NCI-H2171 (cell line): ENCODE data around the gene HOXC10.

Source experiments
- DNase-seq: peaks from one replicate; lab custom pipeline; 2025; lab: John Stamatoyannopoulos, UW

The HOXC10 gene

DNA sequence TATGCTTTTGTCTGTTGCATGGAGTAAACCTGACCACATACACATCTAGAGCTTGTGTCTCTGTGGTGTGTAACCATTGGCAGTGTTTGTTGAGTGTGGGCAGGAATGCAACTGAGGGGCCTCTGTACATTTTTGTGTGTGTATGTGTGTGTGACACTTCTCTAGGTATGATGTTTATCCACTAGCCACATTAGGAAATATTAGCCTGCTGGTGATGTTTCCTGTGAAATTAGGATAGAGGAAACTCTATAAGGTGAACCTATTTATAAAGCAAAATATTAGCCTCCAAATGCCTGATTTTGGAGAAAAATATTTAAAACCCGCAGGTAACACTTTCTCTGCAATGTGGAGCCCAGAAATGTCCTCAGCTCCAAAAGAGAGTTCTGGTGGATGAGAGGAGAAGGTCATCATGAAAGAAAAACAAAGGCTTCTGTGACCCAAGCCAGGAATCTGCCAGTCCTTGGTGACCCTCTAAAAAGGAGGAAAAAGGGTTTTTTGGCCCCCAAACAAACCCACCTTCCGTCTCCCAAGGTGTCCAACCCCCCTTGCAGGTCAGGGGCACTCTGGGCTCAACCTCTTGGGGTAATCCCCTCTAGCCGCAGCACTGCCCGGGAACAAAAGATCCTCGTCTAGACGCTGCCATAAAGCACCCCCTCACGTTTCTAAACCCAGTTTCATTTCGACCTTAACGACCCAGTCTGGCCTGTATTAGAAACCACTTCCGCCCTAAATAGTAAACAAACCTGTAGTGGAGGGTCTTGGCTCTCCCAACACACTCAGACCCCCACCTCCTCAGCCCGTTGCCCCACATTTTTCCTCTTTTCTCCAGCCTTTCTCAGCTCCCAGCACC is 7.1 kb upstream of the HOXC10 start:
- DNase-seq, result no peak

DNA sequence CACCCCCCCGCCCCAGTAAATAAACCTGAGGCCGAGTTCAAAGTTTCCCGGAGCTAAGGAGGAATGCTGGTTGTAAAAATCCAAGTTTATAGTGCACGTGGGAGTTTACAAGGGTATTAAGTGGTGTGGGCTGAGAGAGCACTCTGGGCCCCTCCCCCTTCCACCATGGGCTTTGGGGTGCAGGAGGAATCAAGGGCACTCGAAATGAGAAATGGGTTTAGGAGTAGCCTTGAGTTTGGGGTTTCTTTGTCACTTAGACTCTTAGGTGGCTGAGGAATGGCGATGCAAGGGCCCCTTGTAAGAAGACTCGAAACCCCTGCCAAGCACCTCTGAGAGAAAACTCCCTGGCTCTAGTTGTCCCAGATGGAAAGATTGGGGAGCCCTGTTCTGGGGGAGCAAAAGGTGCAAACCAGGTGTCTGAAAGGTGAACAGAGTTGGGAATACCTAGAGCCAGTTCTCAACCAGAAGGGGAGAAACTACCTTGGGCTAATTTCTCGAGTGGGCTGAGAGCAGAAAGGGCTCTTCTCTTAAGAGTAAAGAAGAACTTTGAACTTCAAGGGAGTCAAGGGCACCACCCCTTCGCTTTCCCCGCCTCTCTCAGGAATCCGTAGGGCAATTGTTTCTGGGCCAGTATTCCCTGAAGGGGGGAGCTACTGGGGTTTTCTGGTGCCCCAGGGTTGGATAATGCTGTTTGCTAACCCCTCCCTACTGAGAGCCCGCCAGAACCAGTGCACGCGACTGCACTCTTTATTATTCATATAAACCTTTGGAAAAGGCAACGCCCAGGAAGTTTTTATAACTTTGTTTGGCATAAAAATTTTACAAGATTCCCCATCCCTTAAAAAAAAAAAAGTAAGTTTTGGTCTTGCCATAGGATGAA is 6.2 kb upstream of the HOXC10 start:
- DNase-seq, result no peak

DNA sequence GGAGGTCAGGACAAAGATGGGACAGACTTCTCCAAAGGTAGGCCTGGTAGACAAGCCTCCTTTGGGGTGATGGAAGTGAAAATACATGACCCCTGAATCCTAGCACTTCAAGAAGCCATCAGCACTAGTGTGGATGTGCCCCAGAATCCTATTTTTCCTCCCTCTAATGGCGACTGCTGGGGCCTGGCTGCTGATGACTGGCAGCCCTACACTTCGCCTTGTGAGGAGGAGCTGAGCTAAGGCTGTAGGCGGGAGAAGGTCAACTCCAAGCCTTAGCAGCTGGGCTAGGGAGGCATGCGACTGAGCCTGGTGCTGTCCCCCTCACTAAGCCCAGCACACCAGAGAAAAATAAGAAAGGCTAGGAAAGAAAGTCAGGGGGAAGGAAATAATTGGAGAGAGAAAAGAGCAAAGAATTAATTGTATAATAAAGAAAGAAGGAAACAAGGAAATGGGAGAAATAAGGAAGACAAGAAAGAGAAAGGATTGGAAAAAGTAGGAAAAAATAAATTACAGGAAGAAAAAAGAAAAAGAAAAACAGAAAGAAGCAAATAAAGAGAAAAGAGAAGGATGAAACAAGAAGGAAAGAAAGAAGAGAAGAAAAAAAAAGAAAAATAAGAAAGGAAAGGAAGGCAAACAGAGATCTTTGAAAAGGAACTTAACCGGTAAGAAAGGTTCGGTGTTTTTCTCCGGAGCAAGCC is 4.7 kb upstream of the HOXC10 start:
- no peak for DNase-seq

DNA sequence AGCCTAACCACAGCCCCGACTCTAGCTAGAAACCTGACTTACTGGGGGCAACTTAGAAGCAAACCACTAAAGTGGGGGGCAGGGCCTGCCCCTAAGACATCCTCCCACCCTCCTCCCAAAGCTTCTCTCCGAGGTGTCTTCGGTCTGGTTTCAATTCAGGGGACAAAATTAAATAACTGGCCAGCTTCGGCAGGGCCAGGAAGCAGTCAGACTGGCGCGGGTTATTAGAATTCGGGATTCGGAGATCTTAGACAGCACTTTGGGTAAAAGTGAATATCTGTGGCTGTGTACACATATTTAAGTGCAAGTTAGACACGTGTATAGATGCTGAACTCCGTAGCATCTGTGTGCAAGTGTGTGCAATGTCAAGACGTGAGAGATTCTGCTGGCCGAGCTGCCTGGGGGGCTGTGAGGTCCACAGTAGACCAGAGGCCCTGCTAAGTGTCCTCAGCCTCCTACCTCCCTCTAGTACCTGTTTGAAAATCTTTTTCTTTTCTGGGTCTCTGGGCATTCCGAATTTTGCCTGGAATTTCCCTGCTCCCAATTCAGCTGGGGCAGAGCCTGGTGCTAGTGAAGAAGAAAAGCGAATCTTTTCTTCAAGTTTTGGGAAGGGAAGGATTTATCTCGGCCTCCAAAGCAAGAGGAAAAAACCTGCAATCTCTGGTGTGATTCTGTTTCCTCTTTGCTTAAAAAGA is 4.0 kb upstream of the HOXC10 start:
- DNase-seq, result no peak

DNA sequence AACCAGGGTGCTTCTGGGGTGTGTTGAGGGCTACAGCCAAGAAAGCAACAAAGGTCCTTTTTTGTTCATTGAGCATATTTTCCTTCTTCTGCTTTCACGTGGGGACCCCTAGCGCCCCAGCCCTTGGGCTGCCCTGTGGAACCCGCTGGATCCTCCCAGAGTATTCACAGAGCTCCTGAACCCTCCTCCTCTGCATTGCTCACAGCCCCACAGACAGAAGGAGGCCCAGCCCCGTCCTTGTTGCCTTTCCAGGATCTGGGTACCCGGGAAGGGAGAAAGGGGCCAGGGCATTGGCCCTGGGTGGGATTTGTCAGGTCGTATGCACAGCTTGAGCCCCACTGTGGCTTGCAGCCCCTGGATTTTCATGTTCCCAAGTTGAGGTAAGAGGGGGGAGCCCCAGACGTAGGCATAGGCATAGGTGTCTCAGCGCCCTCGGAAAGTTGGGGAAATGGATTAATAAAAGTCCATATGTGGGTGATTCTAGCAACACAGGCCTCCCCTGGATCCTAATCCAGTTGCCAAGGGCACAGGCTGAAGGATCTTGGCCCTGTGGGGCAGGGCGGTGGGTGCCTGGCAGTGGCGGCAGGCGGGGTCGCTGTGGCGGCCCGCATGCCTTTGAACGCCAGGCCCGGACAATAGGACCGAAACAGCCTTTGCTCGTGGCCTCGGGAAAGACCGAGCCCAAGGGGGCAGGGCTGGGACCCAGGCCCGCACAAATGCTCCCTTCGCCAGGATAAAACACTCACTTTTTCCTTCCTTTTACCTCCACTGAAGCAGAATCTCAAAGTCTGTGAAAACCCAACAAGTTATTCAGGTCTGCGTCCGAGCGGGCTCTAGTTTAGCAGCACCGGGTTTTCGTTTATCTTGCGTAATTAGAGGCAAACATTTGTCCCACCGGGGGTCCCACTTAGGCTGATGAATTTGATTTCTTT is 3.0 kb upstream of the HOXC10 start:
- no peak for DNase-seq

DNA sequence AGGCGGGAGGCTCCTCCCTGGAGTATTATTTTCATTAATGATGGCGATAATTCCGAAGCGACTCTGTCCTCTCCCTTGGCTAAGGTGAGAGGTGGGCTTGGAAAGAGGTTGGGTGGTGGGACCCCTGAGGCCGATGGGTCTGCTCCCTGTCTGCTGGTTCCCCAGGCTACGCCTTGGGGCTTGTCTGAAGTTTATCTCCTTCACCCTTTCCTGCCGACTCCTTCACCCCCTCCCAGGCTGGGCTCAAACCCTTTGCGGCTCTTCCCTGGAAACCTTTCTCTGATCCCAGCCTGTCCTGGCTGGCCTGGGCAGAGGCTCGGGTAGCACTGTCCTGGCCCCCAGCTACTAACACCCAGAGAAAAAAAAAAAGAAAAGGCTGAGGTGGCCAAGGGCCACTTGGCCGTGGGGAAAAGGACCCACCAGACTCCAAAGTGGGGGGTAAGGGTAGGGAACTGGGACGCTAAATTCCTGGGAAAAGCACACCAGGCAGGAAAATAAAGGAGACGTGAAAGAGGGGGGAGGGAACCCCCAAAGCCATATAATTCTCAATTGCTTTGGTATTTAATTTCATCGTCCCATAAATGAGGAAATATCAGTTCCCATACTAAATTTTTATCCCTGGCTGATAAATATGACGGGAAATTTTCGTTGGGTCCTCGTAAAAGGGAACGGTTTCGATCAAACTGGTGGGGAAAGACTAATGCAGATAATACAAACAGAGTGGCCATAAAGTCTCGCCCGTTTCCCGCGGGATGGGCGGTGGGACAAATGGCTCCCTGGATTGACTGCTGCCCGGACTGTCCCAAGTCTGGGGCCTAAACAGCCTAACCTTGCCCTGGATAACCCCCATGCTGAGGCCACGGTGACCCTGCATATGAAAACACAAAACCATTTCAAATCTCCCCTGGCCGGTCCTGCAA is 2.0 kb upstream of the HOXC10 start:
- no peak for DNase-seq

DNA sequence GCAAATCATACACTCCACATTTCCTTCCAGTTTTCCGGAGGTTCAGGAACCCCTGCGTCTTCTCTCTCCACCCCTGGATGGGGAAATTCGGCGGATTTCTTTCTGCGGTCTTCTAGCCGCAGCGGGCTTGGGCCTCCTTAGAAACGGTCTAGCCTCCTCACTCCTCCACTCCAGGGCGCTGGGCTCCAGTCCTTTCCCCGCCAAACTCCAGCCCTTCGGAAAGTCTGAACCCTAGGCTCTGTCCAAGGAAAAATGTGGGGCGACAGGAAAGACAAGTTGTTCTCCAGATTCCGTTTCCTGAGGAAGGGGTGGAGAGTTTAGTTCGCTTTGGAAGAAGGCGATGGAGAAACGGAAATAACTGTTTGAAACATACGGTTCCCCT is 1.4 kb upstream of the HOXC10 start:
- DNase-seq, result no peak

DNA sequence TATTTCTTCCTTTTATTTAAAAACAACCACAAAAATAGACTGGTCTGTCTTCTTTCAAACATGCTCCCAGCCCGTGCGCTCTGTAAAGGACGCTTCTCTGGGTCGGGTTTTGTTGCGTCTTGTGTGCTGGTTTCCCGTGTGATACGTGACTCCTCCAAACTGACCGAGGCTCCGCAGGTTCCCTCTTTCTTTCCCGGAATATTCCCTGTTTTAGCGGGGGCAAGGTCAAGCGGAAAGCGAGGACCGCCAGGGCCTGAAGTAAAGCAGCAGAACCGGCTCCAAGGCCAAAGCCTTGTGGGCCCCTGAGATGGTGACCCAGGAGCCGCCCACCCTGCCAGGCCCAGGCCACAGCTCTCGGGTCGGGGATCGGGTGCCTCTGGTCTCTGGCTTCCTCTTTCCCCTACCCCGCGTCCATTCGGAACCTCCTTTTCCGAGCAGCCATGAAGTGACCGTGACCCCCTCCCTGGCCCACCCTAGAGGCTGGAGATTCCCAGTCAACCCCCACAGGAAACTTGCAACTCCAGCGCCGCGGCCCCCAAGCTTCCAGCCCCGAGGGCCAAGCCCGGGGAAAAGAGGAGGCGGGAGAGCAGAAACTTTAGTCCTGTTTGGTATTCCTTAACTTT is 885 bp upstream of the HOXC10 start:
- no peak for DNase-seq

DNA sequence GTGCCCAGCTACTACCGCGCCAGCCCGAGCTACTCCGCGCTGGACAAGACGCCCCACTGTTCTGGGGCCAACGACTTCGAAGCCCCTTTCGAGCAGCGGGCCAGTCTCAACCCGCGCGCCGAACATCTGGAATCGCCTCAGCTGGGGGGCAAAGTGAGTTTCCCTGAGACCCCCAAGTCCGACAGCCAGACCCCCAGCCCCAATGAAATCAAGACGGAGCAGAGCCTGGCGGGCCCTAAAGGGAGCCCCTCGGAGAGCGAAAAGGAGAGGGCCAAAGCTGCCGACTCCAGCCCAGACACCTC is 697 bp downstream of the HOXC10 start:
- DNase-seq, result no peak

DNA sequence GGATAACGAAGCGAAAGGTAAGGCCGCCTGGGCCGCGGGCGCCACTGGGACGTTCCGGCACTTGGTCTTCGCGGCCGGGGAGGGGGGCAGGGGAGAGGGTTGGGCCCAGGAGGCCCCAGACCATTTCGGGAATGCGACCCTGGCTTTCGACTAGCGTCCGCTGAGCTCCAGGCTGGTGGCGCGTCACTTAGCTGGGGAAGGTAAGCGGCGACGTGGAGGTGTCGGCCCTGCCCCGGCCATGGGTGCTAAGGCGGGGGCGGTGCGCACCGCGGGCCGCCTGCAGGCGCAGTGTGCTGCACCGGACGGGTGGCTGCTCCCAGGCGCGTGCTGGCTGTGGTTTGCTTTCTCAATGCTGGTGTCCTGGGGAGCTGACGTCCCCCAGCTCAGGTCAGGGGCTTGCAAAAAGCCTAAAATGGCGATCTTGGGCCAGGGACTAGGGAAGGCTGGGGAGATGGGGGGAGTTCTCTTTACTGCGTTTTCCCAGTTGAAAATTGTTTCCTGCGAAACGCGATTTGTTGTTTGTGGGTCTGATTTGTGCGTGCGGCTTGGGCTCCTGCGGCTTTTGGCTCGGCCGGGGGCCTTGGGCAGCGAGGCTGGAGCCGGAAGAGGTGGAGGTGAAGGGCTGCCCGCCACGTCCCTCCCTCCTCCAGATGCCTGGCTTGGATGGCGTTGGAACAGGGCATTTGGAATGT is 1.2 kb downstream of the HOXC10 start:
- no peak for DNase-seq

DNA sequence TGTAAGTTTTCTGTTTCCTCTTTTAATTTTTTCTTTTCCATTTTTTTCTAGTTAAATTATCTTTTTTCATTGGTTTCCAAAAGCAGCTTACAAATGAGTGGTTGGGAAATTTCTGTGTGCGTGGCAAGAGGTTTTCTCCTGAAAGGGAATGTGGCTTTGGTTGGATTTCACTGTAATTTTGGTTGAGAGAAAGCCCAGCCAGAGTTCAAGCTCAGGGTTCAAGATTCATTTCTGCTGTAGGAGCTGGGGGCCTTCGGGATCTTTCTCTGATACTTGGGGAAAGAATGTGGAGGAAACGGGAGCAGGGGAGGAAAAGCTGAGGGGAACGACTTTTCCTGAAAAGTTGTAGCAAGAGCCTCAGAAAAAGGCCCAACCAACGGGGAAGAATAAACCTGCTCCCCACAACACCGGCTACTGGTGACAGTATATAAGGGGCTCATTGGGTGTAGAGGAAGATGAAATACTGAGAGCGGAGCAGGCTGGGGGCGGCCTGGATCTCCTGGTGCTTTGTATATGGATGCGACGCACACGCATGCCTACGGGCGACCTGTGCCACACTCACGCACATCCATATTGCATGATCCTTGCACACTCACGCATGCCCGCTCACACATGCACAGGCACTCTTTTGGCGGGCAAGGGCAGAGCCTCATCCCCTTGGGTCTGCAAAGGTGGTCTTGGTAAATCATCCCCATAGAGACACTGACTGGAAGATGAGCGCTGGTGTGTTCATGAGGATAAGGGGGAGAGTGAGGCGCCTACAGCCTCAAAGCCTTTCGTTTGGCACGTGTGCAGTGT is 1.9 kb downstream of the HOXC10 start:
- DNase-seq, result no peak

DNA sequence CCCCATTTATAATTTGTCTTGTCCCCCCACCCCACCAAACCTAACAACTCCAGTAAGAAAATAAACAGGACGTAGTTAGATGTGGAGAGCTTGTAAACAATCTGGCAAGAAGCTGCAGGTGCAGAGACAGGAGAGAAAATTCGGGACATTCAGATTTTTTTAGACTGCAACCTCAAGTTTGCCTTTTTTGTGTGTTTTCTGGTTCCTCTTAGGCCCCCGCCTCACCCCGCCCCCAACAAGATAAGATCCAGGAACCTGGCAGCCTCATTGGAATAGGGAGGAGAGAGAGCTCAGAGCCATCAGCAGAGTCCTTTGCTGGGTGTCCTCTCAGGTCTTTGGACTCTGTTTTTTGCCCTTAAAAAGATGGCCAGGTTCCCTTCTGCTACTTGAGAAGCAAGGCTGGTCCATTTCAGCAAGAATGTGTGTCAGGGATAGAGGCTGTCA is 2.9 kb downstream of the HOXC10 start:
- DNase-seq, result no peak

DNA sequence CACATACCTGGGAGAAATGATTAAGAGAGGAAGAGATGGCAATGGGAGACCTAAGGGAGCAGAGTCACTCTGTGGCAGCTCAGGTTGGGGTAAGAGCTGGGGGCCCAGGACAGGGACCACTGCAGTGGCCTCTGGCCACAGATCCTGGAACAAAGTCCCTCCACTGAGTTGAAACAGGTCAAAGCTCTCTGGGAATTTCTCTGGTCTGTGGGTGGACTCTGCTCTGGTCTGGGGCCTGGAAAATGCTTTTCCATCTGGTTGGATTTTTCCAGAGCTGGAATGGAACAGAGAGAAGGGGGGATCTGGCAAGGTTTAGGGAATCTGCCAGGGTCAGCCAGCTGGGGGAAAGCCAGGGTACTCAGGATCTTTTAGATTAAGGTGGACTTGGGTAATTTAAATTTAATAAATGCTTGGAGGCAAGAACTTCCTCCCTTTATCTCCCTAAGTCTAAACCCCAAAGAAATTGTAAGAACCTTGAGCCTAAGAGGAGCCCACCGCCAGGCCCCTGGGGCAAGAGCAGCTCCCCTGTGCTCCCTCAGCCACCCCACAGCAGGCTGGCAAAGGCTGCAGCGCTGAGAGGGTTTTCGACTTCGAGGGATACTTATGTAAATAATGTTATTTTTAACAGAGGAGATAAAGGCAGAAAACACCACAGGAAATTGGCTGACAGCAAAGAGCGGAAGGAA is 3.7 kb downstream of the HOXC10 start:
- no peak for DNase-seq

DNA sequence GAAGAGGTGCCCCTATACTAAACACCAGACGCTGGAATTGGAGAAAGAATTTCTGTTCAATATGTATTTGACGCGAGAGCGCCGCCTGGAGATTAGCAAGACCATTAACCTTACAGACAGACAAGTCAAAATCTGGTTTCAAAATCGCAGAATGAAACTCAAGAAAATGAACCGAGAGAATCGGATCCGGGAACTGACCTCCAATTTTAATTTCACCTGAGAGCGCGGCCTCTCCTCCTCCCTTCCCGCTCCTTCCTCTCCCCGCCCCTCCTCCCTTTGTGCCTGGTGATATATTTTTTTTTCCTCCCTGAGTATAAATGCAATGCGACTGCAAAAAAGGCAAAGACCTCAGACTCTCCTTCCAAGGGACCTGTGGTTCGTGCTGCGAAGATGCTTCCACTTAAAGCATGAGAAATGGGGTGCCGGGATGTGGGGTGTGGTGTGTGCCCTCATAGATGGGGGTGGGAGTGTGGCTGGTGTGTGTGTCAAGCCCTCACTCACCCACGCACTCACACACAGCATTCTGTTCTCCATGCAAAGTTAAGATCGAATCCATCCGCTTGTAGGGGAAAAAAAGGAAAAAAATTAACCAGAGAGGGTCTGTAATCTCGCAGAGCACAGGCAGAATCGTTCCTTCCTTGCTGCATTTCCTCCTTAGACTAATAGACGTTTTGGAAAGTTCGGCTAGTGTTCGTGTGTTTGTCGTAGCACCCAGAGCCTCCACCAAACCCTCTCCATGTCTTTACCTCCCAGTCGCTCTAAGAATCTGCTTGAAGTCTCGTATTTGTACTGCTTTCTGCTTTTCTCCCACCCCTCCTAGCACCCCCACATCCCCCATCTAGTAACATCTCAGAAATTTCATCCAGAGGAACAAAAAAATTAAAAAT is 4.5 kb downstream of the HOXC10 start:
- no peak for DNase-seq

DNA sequence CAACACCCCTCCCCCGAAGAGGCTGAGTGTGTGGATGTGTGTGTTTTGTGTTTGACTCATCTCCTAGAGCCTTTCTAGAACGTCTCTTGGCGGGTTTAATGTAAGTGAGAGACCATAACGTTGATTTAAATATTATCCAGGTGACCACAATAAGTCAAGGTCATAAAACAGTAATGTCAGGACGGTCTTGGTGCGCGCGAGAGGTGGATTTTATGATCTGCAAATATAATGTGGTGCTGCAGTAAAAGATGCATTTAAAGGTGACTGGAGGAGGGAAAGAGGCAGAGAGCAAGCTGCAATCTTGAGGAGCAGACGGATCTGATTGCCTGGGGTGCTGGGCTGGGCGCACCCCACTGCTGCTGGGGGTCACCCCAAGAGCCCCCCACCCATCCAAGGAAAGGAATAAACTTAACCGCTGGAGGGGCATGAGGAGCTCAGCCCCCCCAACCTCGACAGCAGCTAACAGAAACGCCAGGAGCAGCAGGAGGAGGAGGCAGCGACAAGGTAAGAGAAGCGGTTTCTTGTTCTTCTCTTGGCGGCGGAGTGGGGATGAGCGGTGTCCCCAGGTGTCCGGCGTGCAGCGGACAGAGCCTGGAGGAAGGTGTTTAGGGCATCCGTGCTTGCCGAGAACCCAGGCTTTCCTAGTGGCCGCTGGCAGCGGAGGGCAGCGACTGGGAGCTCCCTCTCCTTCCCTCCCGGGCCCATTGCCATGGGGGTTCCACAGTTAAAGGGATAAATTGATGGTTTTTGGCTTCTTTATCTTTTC is 5.5 kb downstream of the HOXC10 start:
- DNase-seq, result no peak

DNA sequence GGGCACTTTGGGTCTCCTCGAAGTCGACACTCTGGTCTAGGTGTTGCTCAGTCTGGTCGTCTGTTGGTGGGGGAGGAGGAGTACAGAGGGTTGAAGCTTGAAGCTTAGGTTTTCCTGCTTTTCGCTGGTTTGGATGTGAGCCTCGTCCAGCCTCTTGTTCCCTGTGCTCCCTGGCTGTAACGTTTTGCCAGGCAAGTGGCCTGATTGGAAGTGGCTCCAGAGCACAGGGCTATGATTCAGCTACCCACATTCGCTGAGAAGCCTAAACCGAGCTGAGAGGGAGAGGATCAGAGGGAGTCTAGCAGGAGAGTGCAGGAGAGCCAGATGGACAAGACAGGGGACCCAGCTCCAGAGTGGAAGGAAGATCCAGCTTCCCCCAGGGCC is 6.1 kb downstream of the HOXC10 start:
- no peak for DNase-seq
